ENCODE results near the gene DDI2.

The DDI2 gene

DNA sequence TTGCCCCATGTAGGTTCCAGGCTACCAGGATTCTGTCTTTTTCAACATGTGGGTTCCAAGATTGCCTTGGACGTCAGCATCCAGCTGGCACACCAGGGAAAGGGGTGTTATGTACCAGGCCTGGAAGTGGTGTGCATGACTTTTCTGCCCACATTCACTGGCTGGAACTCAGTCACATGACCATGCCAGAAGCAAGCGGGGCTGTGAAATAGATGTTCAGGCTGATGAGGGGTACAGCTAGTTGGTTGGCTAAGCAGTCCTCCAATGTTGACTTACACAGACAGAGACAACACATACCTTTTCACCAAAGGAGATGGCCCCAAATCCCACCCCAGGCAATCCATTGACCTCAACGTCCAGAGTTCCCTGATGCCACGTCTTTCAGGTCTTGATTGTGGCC is 52.6 kb downstream of the DDI2 start:
- TF ChIP-seq, protein P1, sequence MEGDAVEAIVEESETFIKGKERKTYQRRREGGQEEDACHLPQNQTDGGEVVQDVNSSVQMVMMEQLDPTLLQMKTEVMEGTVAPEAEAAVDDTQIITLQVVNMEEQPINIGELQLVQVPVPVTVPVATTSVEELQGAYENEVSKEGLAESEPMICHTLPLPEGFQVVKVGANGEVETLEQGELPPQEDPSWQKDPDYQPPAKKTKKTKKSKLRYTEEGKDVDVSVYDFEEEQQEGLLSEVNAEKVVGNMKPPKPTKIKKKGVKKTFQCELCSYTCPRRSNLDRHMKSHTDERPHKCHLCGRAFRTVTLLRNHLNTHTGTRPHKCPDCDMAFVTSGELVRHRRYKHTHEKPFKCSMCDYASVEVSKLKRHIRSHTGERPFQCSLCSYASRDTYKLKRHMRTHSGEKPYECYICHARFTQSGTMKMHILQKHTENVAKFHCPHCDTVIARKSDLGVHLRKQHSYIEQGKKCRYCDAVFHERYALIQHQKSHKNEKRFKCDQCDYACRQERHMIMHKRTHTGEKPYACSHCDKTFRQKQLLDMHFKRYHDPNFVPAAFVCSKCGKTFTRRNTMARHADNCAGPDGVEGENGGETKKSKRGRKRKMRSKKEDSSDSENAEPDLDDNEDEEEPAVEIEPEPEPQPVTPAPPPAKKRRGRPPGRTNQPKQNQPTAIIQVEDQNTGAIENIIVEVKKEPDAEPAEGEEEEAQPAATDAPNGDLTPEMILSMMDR (IDR thresholded peaks at IDR 0.05) = no peak
- H3K4me3 ChIP-seq = no peak overlapping the region
- no peak for DNase-seq (ENCODE audit: low spot score)
- no peak overlapping the region for H3K27ac ChIP-seq

DNA sequence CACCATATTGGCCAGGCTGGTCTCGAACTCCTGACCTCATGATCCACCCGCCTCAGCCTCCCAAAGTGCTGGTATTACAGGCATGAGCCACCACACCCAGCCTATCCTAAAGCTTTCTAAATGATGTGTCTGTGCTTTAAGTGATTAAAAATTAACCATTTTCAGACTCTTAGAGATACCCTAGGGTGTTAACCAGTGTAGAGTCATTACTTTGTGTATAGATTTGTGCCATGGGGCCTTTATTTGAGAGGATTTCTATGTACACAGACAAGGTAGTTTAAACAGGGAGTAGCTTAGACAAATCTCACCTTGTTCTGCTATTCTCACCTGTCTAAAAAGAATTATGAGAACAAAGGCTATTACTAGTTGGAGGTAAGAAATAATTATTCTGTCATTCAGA is 54.2 kb downstream of the DDI2 start:
- Histone ChIP-seq H3K4me3 (no peak overlapping the region), H3K27ac (no peak overlapping the region)
- TF ChIP-seq, protein P1 (IDR thresholded peaks at IDR 0.05) = no peak
- DNase-seq (ENCODE audit: low spot score) = no peak

DNA sequence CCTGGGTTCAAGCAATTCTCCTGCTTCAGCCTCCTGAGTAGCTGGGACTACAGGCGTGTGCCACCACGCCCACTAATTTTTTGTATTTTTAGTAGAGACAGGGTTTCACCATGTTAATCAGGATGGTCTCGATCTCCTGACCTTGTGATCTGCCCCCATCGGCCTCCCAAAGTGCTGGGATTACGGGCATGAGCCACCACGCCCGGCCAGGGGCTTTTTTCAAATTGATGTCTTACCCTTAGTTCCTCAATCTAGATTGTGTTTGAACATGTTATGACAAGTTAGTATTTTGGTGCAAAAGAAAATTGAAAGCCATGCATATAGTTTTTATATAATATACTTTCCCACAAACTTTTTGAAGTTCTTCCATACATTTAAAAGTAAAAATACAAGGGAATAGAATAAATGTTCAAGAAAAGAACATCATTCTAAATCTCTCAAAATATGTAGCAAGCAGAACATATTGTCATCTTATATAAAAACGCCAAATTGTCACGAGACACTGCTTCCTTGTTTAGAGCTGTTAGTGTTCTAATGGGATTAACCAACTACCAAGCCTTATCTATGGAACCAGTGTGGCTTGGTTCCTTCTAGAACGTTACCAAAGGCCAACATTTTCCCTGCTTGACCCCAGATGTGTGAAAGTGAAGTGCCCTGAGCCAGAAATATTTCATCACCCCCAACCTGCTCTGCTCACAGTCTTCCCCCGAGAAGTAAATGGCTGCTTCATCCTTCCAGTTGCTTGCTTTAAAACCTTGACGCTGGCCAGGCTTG is 57.3 kb downstream of the DDI2 start:
- Histone ChIP-seq H3K4me3 (no peak overlapping the region), H3K27ac (peak overlapping the region in 1 of 2 donors; percentile 36)
- TF ChIP-seq, protein P1 (IDR thresholded peaks at IDR 0.05) = no peak
- peak; percentile 33 for DNase-seq (ENCODE audit: low spot score)

DNA sequence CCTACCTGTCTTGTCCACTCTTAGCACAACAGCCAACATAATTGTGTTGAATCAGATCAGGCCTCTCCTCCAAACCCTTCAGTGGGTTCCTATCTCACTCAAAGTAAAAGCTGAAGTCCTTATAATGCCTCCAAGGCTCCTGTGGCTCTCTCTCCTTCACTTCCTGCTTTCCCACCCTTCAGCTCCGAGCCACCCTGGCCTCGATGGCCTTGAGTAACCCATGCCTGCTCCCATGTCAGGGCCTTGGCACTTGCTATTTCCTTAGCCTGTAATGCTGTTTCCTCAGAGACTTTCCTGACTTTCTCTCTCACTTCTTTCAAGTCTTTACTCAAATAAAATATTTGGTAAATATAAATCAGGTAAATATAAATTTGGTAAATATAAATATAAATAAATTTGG is 58.8 kb downstream of the DDI2 start:
- H3K4me3 ChIP-seq = no peak overlapping the region
- H3K27ac ChIP-seq = no peak overlapping the region
- no peak for DNase-seq (ENCODE audit: low spot score)
- TF ChIP-seq, protein P1 (IDR thresholded peaks at IDR 0.05) = no peak

DNA sequence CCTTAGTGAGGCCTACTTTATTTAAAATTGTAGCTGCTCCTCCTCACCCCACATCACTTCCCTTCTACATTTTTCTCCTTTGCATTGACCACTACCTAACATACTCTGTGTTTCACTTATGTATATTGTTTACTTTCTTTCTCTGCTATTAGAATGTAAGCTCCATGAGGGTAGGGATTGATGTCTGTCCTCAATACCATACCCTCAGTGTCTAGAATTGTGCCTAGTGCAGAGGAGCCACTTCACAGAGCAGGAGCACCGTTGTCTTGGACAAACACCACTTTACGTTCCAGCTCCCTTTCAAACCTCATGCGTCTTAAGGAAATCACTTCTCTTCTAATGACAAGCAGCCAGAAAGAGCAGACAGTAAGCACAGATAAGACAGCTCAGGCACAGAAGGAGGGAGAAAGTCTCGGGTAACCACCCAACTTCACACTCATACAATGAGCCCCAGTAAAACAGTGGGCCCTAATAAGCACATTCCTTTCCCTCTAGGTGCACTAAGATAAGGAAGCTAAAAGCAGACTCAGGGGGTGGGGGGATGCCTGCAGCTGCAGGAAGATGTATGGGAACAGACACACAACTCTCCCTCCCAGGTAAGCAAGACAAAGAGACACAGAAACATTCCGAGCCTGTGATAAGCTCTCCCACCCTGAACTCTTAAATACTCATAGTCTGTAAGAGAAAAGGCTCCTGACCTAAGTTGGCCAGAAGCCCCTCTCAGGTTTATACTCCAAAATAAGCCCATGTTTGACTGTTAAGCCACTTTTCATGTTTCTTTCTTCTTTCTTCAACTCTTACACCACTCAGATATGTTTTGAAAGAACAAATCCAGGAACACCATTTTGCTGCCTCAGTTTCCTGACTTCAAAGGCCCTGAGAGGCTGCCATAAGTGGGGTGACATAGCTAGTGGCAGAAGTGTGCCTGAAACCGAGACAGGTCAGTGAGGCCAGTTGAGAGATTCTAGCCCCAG is 59.7 kb downstream of the DDI2 start:
- no peak overlapping the region for H3K27ac ChIP-seq
- TF ChIP-seq, protein P1 (IDR thresholded peaks at IDR 0.05) = no peak
- no peak overlapping the region for H3K4me3 ChIP-seq
- no peak for DNase-seq (ENCODE audit: low spot score)

DNA sequence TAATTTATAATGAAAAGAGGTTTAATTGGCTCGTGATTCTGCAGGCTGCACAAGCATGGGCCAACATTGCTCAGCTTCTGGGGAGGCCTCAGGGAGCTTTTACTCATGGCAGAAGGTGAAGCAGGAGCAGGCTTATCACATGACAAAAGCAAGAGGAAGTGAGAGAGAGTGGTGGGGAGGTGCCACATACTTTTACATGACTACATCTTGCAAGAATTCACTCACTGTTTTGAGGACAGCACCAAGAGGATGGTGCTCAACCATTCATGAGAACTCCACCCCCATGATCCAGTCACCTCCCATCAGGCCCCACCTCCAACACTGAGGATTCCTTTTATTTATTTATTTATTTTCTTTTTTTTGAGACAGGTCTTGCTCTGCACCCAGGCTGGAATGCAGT is 61.3 kb downstream of the DDI2 start:
- no peak for DNase-seq (ENCODE audit: low spot score)
- no peak overlapping the region for H3K4me3 ChIP-seq
- no peak overlapping the region for H3K27ac ChIP-seq
- TF ChIP-seq, protein P1 (IDR thresholded peaks at IDR 0.05) = no peak

All from coronary artery (tissue), 2 donors.